SW 1271 (cell line): ENCODE data around the gene SNCAIP.

Source experiments
- DNase-seq, 2 experiments: peaks; one replicate each; lab custom pipeline; 2025; lab: John Stamatoyannopoulos, UW

The SNCAIP gene

GRCh38 chr5:122507045-122507444 is 195.0 kb downstream of the SNCAIP start:
- DNase-seq, result no peak

- DNase-seq, result no peak
Measured at GRCh38 chr5:122507581-122507980, 195.5 kb downstream of the SNCAIP start.

- no peak for DNase-seq
Measured at GRCh38 chr5:122508623-122509022, 196.6 kb downstream of the SNCAIP start.
